Nephron (organoid): ENCODE measurements around the gene MED14.

ENCODE experiments used
- H3K27ac Mint-ChIP-seq, 3 experiments: 2 replicates each; pipeline ENCODE4 v1.8.0; 2020; ENCODE audit warnings: mixed read lengths in 3 of 3, mild to moderate bottlenecking in 2 of 3, moderate library complexity in 1 of 3
- H3K27me3 Mint-ChIP-seq: 2 replicates; pipeline ENCODE4 v1.8.0; 2021; ENCODE audit warnings: low read depth, mild to moderate bottlenecking, moderate library complexity, mixed read lengths
- H3K36me3 Mint-ChIP-seq: 2 replicates; pipeline ENCODE4 v1.8.0; 2020; ENCODE audit warnings: low read depth, mixed read lengths
- H3K4me1 Mint-ChIP-seq: 2 replicates; pipeline ENCODE4 v1.8.0; 2020; ENCODE audit warnings: mixed read lengths
- H3K4me3 Mint-ChIP-seq, 3 experiments: 2 replicates each; pipeline ENCODE4 v1.8.0; 2020; ENCODE audit warnings: mild to moderate bottlenecking in 3 of 3, mixed read lengths in 3 of 3, moderate library complexity in 2 of 3
- H3K9me3 Mint-ChIP-seq: 2 replicates; pipeline ENCODE4 v1.8.0; 2020; ENCODE audit warnings: mixed read lengths
- TF ChIP-seq, protein P1 (sequence below), 3 experiments: fragments of 200-600 bp; sonication (generic); IDR thresholded peaks; one replicate each; pipeline ENCODE4 v1.5.0; 2021; ENCODE audit warnings: antibody characterized with exemption in 3 of 3; ENCODE audit not compliant: unreplicated experiment in 3 of 3

The MED14 gene

GRCh38 chrX:40722930-40723329, 12.4 kb downstream of the MED14 start:
- Mint-ChIP-seq H3K4me1 (no peaks in the 10 kb centered on the region), H3K4me3 (no peak overlapping the region), H3K27ac (no peak overlapping the region), H3K27me3 (no peaks in the 10 kb centered on the region), H3K36me3 (peaks cover 52% of the 10 kb centered on the region), H3K9me3 (peaks cover 3% of the 10 kb centered on the region)
- TF ChIP-seq, protein P1, sequence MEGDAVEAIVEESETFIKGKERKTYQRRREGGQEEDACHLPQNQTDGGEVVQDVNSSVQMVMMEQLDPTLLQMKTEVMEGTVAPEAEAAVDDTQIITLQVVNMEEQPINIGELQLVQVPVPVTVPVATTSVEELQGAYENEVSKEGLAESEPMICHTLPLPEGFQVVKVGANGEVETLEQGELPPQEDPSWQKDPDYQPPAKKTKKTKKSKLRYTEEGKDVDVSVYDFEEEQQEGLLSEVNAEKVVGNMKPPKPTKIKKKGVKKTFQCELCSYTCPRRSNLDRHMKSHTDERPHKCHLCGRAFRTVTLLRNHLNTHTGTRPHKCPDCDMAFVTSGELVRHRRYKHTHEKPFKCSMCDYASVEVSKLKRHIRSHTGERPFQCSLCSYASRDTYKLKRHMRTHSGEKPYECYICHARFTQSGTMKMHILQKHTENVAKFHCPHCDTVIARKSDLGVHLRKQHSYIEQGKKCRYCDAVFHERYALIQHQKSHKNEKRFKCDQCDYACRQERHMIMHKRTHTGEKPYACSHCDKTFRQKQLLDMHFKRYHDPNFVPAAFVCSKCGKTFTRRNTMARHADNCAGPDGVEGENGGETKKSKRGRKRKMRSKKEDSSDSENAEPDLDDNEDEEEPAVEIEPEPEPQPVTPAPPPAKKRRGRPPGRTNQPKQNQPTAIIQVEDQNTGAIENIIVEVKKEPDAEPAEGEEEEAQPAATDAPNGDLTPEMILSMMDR (IDR thresholded peaks at IDR 0.05; ENCODE audit: unreplicated experiment in 3 of 3): no peak

DNA sequence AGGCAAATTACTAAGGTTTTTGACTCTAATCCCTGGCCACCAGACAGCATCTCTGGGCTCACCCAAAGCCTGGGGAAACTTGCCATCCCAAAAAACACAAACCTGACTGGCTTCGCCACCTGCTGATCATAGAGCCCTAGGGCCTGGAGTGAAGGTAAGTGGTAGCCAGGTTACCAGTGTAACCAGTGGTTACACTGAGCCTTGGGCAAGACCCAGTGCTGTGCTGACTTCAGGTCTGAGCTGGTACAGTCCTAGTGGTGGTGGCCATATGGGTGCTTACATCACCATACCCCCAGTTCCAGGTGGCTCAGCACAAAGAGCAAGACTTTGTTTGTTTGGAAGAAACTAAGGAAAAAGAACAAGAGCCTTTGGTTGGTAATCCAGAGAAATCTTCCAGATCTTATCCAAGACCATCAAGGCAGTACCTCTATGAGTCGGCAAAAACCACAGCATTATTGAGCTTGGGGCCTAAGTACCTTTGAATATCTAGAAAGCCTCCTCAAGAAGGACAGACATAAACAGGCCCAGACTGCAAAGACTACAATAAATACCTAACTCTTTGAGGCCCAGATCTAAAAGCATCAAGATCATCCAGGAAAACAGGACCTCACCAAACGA, 13.7 kb downstream of the MED14 start:
- peaks cover 5% of the 10 kb centered on the region for H3K9me3 Mint-ChIP-seq
- TF ChIP-seq, protein P1 (IDR thresholded peaks at IDR 0.05; ENCODE audit: unreplicated experiment in 3 of 3): no peak
- no peaks in the 10 kb centered on the region for H3K4me1 Mint-ChIP-seq
- no peaks in the 10 kb centered on the region for H3K27me3 Mint-ChIP-seq
- H3K36me3 Mint-ChIP-seq: peaks cover 55% of the 10 kb centered on the region
- H3K27ac Mint-ChIP-seq: no peak overlapping the region
- H3K4me3 Mint-ChIP-seq: no peak overlapping the region

DNA sequence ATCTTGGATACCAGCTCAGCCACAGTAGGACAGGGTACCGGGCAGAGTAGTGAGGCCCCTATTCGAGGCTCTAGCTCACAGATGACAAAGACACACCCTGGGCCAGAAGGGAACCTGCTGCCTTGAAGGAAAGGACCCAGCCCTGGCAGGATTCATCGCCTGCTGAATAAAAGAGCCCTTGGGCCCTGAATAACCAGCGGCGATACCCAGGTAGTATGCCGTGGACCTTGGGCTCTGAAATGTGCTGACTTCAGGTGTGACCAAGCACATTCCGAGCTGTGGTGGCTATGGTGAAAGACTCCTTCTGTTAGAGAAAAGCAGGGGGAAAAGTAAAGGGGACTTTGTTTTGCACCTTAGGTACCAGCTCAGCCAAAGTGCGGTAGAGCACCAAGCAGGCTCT, 14.6 kb downstream of the MED14 start:
- Mint-ChIP-seq H3K4me1 (no peaks in the 10 kb centered on the region), H3K9me3 (peaks cover 10% of the 10 kb centered on the region), H3K27ac (no peak overlapping the region), H3K4me3 (no peak overlapping the region), H3K27me3 (no peaks in the 10 kb centered on the region), H3K36me3 (peaks cover 54% of the 10 kb centered on the region)
- TF ChIP-seq, protein P1 (IDR thresholded peaks at IDR 0.05; ENCODE audit: unreplicated experiment in 3 of 3): no peak

DNA sequence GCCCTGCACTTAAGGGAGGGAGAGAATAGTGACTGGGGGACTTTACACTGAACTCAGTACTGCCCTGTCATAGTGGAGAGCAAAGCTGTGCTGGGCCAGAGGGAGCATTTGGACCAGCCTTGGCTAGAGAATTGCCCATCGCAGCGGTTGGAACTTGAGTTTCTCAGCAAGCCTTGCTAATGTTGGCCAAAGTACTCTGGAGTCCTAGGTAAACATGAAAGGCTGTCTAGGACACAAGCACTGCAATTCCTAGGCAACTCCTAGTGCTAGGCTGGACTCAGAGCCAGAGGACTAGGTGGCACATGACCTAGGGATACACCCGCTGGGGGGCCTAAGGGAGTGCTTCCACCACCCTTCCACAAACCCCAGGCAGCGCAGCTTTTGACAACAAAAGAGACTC, 15.0 kb downstream of the MED14 start:
- H3K4me1 Mint-ChIP-seq: no peaks in the 10 kb centered on the region
- TF ChIP-seq, protein P1 (IDR thresholded peaks at IDR 0.05; ENCODE audit: unreplicated experiment in 3 of 3): no peak
- H3K9me3 Mint-ChIP-seq: peaks cover 10% of the 10 kb centered on the region
- no peak overlapping the region for H3K4me3 Mint-ChIP-seq
- peaks cover 52% of the 10 kb centered on the region for H3K36me3 Mint-ChIP-seq
- no peaks in the 10 kb centered on the region for H3K27me3 Mint-ChIP-seq
- no peak overlapping the region for H3K27ac Mint-ChIP-seq

- Mint-ChIP-seq H3K4me1 (no peaks in the 10 kb centered on the region), H3K27ac (no peak overlapping the region), H3K9me3 (peaks cover 10% of the 10 kb centered on the region), H3K36me3 (peaks cover 54% of the 10 kb centered on the region), H3K4me3 (no peak overlapping the region), H3K27me3 (no peaks in the 10 kb centered on the region)
- TF ChIP-seq, protein P1 (IDR thresholded peaks at IDR 0.05; ENCODE audit: unreplicated experiment in 3 of 3): no peak
These were observed 15.6 kb downstream of the MED14 start for GRCh38 chrX:40719731-40720130.

GRCh38 chrX:40719218-40719617, 16.1 kb downstream of the MED14 start:
- Mint-ChIP-seq H3K27me3 (no peaks in the 10 kb centered on the region), H3K9me3 (peaks cover 10% of the 10 kb centered on the region), H3K36me3 (peaks cover 56% of the 10 kb centered on the region)

More at GRCh38 chrX:40719218-40719617, 16.1 kb downstream of the MED14 start:
- no peak overlapping the region for H3K4me3 Mint-ChIP-seq
- H3K4me1 Mint-ChIP-seq: no peaks in the 10 kb centered on the region
- H3K27ac Mint-ChIP-seq: no peak overlapping the region
- TF ChIP-seq, protein P1 (IDR thresholded peaks at IDR 0.05; ENCODE audit: unreplicated experiment in 3 of 3): no peak
